ENCODE measurements around the gene SMARCC2. TPM values are rescaled to one million over a fixed set of nuclear protein-coding genes. Genes with fewer than 3 reads are reported as not detected.

Gene SMARCC2
- total and polyA plus RNA-seq, 9 of the 15 experiments (the other 6 are each of a cell fraction or from before 2014, with no cell fraction given), result 11.9 to 86.0 (median 36.6) TPM

GRCh38 chr12:56221757-56222530, 32.7 kb upstream of the SMARCC2 start, which contains the start of gene RNF41 (continued):
- no peak for TF ChIP-seq E2F4 (CRISPR knock-in tag; IDR thresholded peaks at IDR 0.05; ENCODE audit: low read depth)
- TF ChIP-seq MTF1 (CRISPR knock-in tag; IDR thresholded peaks at IDR 0.05; ENCODE audit: borderline replicate concordance), result no peak
- no peak for TF ChIP-seq ZNF280A (IDR thresholded peaks at IDR 0.05; ENCODE audit: low read depth, partially characterized antibody)
- TF ChIP-seq TAF1 (IDR thresholded peaks at IDR 0.05; ENCODE audit: control insufficient read depth, extremely low read depth, insufficient read depth, low read length, severe bottlenecking), result peak; percentile 87
- TF ChIP-seq ARHGAP35 (IDR thresholded peaks at IDR 0.05; ENCODE audit: partially characterized antibody), result no peak
- TF ChIP-seq SRF (CRISPR knock-in tag; IDR thresholded peaks at IDR 0.05), result no peak; a peak in 1 of 4 replicates
- TF ChIP-seq PHTF2 (CRISPR knock-in tag; IDR thresholded peaks at IDR 0.05), result no peak
- no peak for TF ChIP-seq E4F1 (CRISPR knock-in tag; IDR thresholded peaks at IDR 0.05; ENCODE audit: borderline replicate concordance)
- TF ChIP-seq, protein P1, sequence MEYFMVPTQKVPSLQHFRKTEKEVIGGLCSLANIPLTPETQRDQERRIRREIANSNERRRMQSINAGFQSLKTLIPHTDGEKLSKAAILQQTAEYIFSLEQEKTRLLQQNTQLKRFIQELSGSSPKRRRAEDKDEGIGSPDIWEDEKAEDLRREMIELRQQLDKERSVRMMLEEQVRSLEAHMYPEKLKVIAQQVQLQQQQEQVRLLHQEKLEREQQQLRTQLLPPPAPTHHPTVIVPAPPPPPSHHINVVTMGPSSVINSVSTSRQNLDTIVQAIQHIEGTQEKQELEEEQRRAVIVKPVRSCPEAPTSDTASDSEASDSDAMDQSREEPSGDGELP (CRISPR knock-in tag; IDR thresholded peaks at IDR 0.05; ENCODE audit: borderline replicate concordance), result peak; percentile 70
- 0 out of 2 replicates have a peak, but pooled peaks have one; percentile 31 for TF ChIP-seq RNF219 (CRISPR knock-in tag; IDR thresholded peaks at IDR 0.05)
- TF ChIP-seq RHOXF2B (CRISPR knock-in tag; conservative IDR thresholded peaks at IDR 0.05), result no peak
- no peak for TF ChIP-seq KAT8 (IDR thresholded peaks at IDR 0.05; ENCODE audit: low read depth)
- TF ChIP-seq SMARCC2 (IDR thresholded peaks at IDR 0.05; ENCODE audit: low read depth), result no peak
- TF ChIP-seq EP300 (IDR thresholded peaks at IDR 0.05; ENCODE audit: low read length), result no peak
- TF ChIP-seq ARID3A (IDR thresholded peaks at IDR 0.05; ENCODE audit: borderline replicate concordance, low read depth, low read length), result no peak
- TF ChIP-seq MECOM (CRISPR knock-in tag; IDR thresholded peaks at IDR 0.05), result no peak

Measured in K562 (cell line).